H1 (cell line): ENCODE results near the gene PRR19. TPM values are rescaled to one million over a fixed set of nuclear protein-coding genes. Genes with fewer than 3 reads are reported as not detected.

Source experiments
- CTCF ChIA-PET: fragments of 300-600 bp; sonication (Branson Sonifier 250); formaldehyde crosslinking; loops from one replicate; lab custom pipeline; 2021; ENCODE audit not compliant: partially characterized antibody; lab: Charles Lee
- POLR2A ChIA-PET: fragments of 300-600 bp; sonication (Branson Sonifier 250); formaldehyde crosslinking; loops from one replicate; lab custom pipeline; 2021; ENCODE audit warnings: inconsistent platforms; ENCODE audit not compliant: partially characterized antibody; lab: Charles Lee
- DNase-seq, 2 experiments: peaks; one replicate each; pipeline versions ENCODE4 v3.0.0 to v3.0.0-alpha.2; 2010 to 2022; ENCODE audit warnings: low spot score in 2 of 2, low read depth in 1 of 2, mixed read lengths in 1 of 2
- FAIRE-seq: peaks from 2 replicates; lab custom pipeline; 2011; peaks lifted over from hg19 to GRCh38; lab: Jason Lieb, UNC
- H2AFZ ChIP-seq: 2 replicates; pipeline ENCODE4 v1.8.1; 2012; ENCODE audit warnings: low read length, inconsistent platforms
- H2AK5ac ChIP-seq: 2 replicates; pipeline ENCODE4 v1.6.1; 2013; ENCODE audit warnings: low read depth, low read length
- H2BK120ac ChIP-seq: replicated peaks from 2 replicates; pipeline ENCODE3; 2013; ENCODE audit warnings: low read depth, low read length, inconsistent platforms
- H2BK12ac ChIP-seq: 2 replicates; pipeline ENCODE4 v1.6.1; 2013; ENCODE audit warnings: low read depth, low read length
- H2BK15ac ChIP-seq: 2 replicates; pipeline ENCODE4 v1.6.1; 2013; ENCODE audit warnings: low read length
- H2BK20ac ChIP-seq: 2 replicates; pipeline ENCODE4 v1.6.1; 2013; ENCODE audit warnings: low read length
- H2BK5ac ChIP-seq: 2 replicates; pipeline ENCODE4 v1.6.1; 2013; ENCODE audit warnings: low read depth, low read length
- H3K14ac ChIP-seq: 2 replicates; pipeline ENCODE4 v1.6.1; 2013; ENCODE audit warnings: inconsistent platforms; ENCODE audit not compliant: insufficient read length
- H3K18ac ChIP-seq: 2 replicates; pipeline ENCODE4 v1.6.1; 2013; ENCODE audit warnings: low read length; ENCODE audit errors: extremely low read depth
- H3K23ac ChIP-seq: 2 replicates; pipeline ENCODE4 v1.6.1; 2013; ENCODE audit warnings: inconsistent platforms; ENCODE audit not compliant: insufficient read length
- H3K23me2 ChIP-seq: 2 replicates; pipeline ENCODE4 v1.6.1; 2013; ENCODE audit warnings: low read depth, low read length
- H3K27ac ChIP-seq: 2 replicates; pipeline ENCODE4 v1.6.1; 2011; ENCODE audit warnings: low read depth, low read length, inconsistent platforms
- H3K27me3 ChIP-seq, 4 experiments: replicated peaks in 1 of 4; 1 replicate in 1 of 4; 2 replicates in 3 of 4; pipeline versions ENCODE4 v1.6.1 to v1.8.1; 2011 to 2013; ENCODE audit warnings: low read length in 3 of 4, mild to moderate bottlenecking in 3 of 4, inconsistent platforms in 2 of 4, mixed read lengths in 2 of 4, moderate library complexity in 1 of 4; ENCODE audit not compliant: control insufficient read depth in 3 of 4, insufficient read depth in 3 of 4; ENCODE audit errors: extremely low read depth in 1 of 4
- H3K36me3 ChIP-seq, 4 experiments: 2 replicates each; pipeline versions ENCODE4 v1.6.1 to v1.8.1; 2011 to 2013; ENCODE audit warnings: mild to moderate bottlenecking in 4 of 4, low read length in 3 of 4, moderate library complexity in 2 of 4, control low read depth in 1 of 4, inconsistent platforms in 1 of 4; ENCODE audit not compliant: insufficient read depth in 4 of 4, control insufficient read depth in 2 of 4
- H3K4ac ChIP-seq: replicated peaks from 2 replicates; pipeline ENCODE3; 2013; ENCODE audit warnings: low read length, low read depth, mixed read lengths, inconsistent platforms; ENCODE audit not compliant: insufficient read length
- H3K4me1 ChIP-seq, 4 experiments: replicated peaks in 1 of 4; 1 replicate in 1 of 4; 2 replicates in 3 of 4; pipeline versions ENCODE4 v1.6.1 to v1.8.1; 2011 to 2013; ENCODE audit warnings: low read length in 3 of 4, inconsistent platforms in 2 of 4, mixed read lengths in 1 of 4; ENCODE audit not compliant: insufficient read depth in 4 of 4, control insufficient read depth in 3 of 4
- H3K4me2 ChIP-seq, 2 experiments: 2 replicates each; pipeline versions ENCODE4 v1.6.1 to v1.8.1; 2011 to 2013; ENCODE audit warnings: low read depth in 2 of 2, low read length in 2 of 2, control low read depth in 1 of 2, inconsistent platforms in 1 of 2, mild to moderate bottlenecking in 1 of 2; ENCODE audit not compliant: insufficient read depth in 1 of 2
- H3K4me3 ChIP-seq, 4 experiments: fragments of 200-600, 300-600 bp in 1 of 4; sonication (generic), shearing (Covaris generic), sonication (Bioruptor Twin) in 1 of 4; 2 replicates each; pipeline versions ENCODE4 v1.5.1 to v1.8.1; 2011 to 2016; ENCODE audit warnings: low read length in 4 of 4, low read depth in 3 of 4, control low read depth in 2 of 4, inconsistent platforms in 2 of 4, mild to moderate bottlenecking in 2 of 4, mixed read lengths in 1 of 4, moderate library complexity in 1 of 4; ENCODE audit not compliant: insufficient read depth in 2 of 4; ENCODE audit errors: extremely low read depth in 1 of 4
- H3K56ac ChIP-seq: replicated peaks from 2 replicates; pipeline ENCODE3; 2013; ENCODE audit warnings: low read depth, mild to moderate bottlenecking, mixed read lengths, low read length, inconsistent platforms; ENCODE audit not compliant: insufficient read length
- H3K79me1 ChIP-seq: 2 replicates; pipeline ENCODE4 v1.6.1; 2013; ENCODE audit warnings: low read depth, low read length, control low read depth
- H3K79me2 ChIP-seq, 2 experiments: 2 replicates each; pipeline versions ENCODE4 v1.6.1 to v1.8.1; 2012 to 2013; ENCODE audit warnings: low read length in 2 of 2, mild to moderate bottlenecking in 2 of 2, inconsistent platforms in 1 of 2; ENCODE audit not compliant: insufficient read depth in 2 of 2, control insufficient read depth in 1 of 2
- H3K9ac ChIP-seq, 4 experiments: replicated peaks in 1 of 4; 1 replicate in 1 of 4; 2 replicates in 3 of 4; pipeline versions ENCODE4 v1.6.1 to v1.8.1; 2011 to 2013; ENCODE audit warnings: low read depth in 3 of 4, low read length in 3 of 4, control low read depth in 2 of 4, mild to moderate bottlenecking in 2 of 4, moderate library complexity in 2 of 4, inconsistent platforms in 1 of 4; ENCODE audit errors: extremely low read depth in 1 of 4
- H3K9me3 ChIP-seq, 2 experiments: 2 replicates each; pipeline versions ENCODE4 v1.6.1 to v1.8.1; 2012 to 2013; ENCODE audit warnings: mild to moderate bottlenecking in 2 of 2, moderate library complexity in 2 of 2, control low read depth in 1 of 2, inconsistent platforms in 1 of 2, low read depth in 1 of 2, low read length in 1 of 2, mixed read lengths in 1 of 2; ENCODE audit not compliant: insufficient read depth in 2 of 2
- H4K20me1 ChIP-seq, 2 experiments: replicated peaks in 1 of 2; 2 replicates each; pipeline versions ENCODE3 to v1.8.1; 2011 to 2013; ENCODE audit warnings: inconsistent platforms in 2 of 2, low read length in 2 of 2, mild to moderate bottlenecking in 1 of 2; ENCODE audit not compliant: insufficient read depth in 2 of 2, control insufficient read depth in 1 of 2
- H4K5ac ChIP-seq: 2 replicates; pipeline ENCODE4 v1.6.1; 2013; ENCODE audit warnings: low read length, low read depth, mixed read lengths, inconsistent platforms; ENCODE audit not compliant: insufficient read length
- H4K8ac ChIP-seq: 2 replicates; pipeline ENCODE4 v1.8.0; 2013; ENCODE audit warnings: mild to moderate bottlenecking, moderate library complexity, low read length, inconsistent platforms; ENCODE audit not compliant: insufficient read depth; ENCODE audit errors: extremely low read depth
- H4K91ac ChIP-seq: replicated peaks from 2 replicates; pipeline ENCODE3; 2013; ENCODE audit warnings: low read length, mixed read lengths, inconsistent platforms; ENCODE audit not compliant: insufficient read length
- EGR1 ChIP-seq: IDR thresholded peaks from 2 replicates; pipeline ENCODE4 v1.6.1; 2011; ENCODE audit warnings: low read depth, low read length, borderline replicate concordance
- FOSL1 ChIP-seq: IDR thresholded peaks from 2 replicates; pipeline ENCODE4 v1.6.1; 2011; ENCODE audit warnings: mild to moderate bottlenecking, low read depth, low read length, moderate library complexity; ENCODE audit not compliant: insufficient read depth
- KDM4A ChIP-seq: IDR thresholded peaks from one replicate; pipeline ENCODE4 v1.7.1; 2012; ENCODE audit warnings: low read depth, mild to moderate bottlenecking, moderate library complexity, low read length, inconsistent platforms; ENCODE audit not compliant: severe bottlenecking
- PHF8 ChIP-seq: fragments of 200-600 bp; sonication (generic); conservative IDR thresholded peaks from 2 replicates; pipeline ENCODE4 v1.7.1; 2012; ENCODE audit warnings: low read depth, mild to moderate bottlenecking, inconsistent platforms, low read length, moderate library complexity
- RBBP5 ChIP-seq: IDR thresholded peaks from 2 replicates; pipeline ENCODE4 v1.7.1; 2012; ENCODE audit warnings: low read depth, mild to moderate bottlenecking, inconsistent platforms, low read length, moderate library complexity, borderline replicate concordance
- SIN3A ChIP-seq, 2 experiments: IDR thresholded peaks in 1 of 2; conservative IDR thresholded peaks in 1 of 2; 2 replicates each; pipeline ENCODE4 v1.6.1; 2011 to 2012; ENCODE audit warnings: low read length in 2 of 2, improper control_type of control experiment in 1 of 2, low read depth in 1 of 2, mild to moderate bottlenecking in 1 of 2
- TAF1 ChIP-seq: IDR thresholded peaks from 2 replicates; pipeline ENCODE4 v1.6.1; 2011; ENCODE audit warnings: mild to moderate bottlenecking, low read depth, low read length
- WGBS, 2 experiments: shearing (Covaris generic) in 1 of 2; methylation state at CpG; one replicate each; pipeline versions ENCODE4 v1.1.6 to v1.1.7; 2013 to 2015; ENCODE audit warnings: low lambda C conversion rate in 2 of 2, mixed read lengths in 2 of 2, inconsistent platforms in 1 of 2, low coverage in 1 of 2, missing lambda C conversion rate in 1 of 2; ENCODE audit not compliant: insufficient replicate concordance in 2 of 2, insufficient coverage in 1 of 2, insufficient read length in 1 of 2; ENCODE audit errors: extremely low coverage in 1 of 2, missing lambda C conversion rate in 1 of 2; 5-methylcytosine and 5-hydroxymethylcytosine counted together
- polyA plus RNA-seq, 7 experiments: library from polyadenylated mRNA; depleted of rRNA in 3 of 7; stranded (reverse) in 5 of 7; unstranded in 2 of 7; fragments of >200 nt in 5 of 7; fragments of 200-250 nt in 2 of 7; gene quantifications; 1 replicate in 5 of 7; 2 replicates in 1 of 7; 4 replicates in 1 of 7; pipeline versions ENCODE4 v1.2.1 to v1.2.3, GENCODE V29; 2011 to 2013; ENCODE audit warnings: missing spikeins in 2 of 7, mixed read lengths in 2 of 7
- total RNA-seq: library from RNA; stranded (reverse); fragmentation: NEBNext Ultra II Directional; extraction: Animal tissue kit (Norgen Biotek cat#: 25700); gene quantifications from 2 replicates; pipeline ENCODE4 v1.2.1, GENCODE V29; 2021

PRR19 gene
- total and polyA plus RNA-seq, 2 of the 8 experiments (the other 6 are each of a cell fraction or from before 2014, with no cell fraction given): 7.2 to 7.5 TPM

DNA sequence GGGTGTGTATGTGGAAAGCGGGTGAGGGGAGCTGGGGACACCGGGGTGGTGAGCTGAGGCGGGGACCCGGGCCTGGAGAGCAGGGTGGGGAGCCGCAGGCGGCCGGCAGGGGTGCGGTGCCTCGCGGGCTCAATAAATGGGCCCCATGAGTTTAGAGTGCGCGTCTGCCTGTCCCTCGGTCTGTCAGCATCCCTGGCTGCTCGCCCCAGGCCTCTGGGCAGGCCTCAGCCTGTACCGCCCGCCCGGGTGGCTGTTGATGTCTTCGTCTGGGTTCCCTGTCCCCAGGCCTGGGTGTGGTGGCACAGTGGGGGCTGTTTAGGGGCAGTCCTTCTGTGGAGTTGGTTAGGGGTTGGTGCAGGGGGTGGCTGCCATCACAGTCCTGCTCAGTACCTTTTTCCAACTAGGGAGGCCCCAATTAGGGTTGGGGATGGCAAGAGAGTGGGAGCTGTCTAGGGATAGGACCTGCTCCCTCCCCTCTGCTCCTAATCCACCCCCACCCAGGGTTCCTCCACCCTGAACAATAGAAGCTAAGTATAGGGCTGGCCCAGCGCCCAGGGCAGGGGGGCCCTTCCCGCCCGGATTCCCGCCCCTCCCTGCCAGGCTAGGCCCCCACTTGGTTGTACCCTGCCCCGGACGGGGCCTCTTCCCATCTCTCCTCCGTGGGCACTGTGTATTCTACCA lies 20.6 kb upstream of the PRR19 start:
- Histone ChIP-seq H3K23ac (no peak overlapping the region), H3K4me1 (peaks cover 9 to 46% (median 29%) of the 10 kb centered on the region in 4 experiments)
- no peak for FAIRE-seq

More for the DNA sequence above, 20.6 kb upstream of the PRR19 start:
- 10% methylated on average over 16 of the region's 25 CpGs; no CpG with 5 or more reads in 1 of the 2 experiments for WGBS, 2 experiments
- ChIA-PET CTCF (interaction anchor here (0.5 to 7.4 kb wide), 7 partner anchors 11 to 173 kb away, joined by 4 to 260 read pairs (median 5); partner anchors contain the start of gene GSK3A), POLR2A (interaction anchor here (0.6 to 6.5 kb wide), 16 partner anchors 10 to 205 kb away, joined by 3 to 68 read pairs (median 4); partner anchors contain the start of genes CIC, ERF, PAFAH1B3 and PRR19)
- peak overlapping the region in 1 of 4 experiments; percentile 16; a peak in 1 of 7 replicates for H3K9ac ChIP-seq
- no peaks in the 10 kb centered on the region for H3K27me3 ChIP-seq
- peak in 1 of 2 experiments; percentile 73 for DNase-seq
- peak overlapping the region; percentile 83 for H3K18ac ChIP-seq
- H3K14ac ChIP-seq: no peak overlapping the region
- H3K36me3 ChIP-seq: no peaks in the 10 kb centered on the region
- H2BK5ac ChIP-seq: peak overlapping the region; percentile 89; the same call in 1 of the 2 replicates
- no peak overlapping the region for H2BK120ac ChIP-seq
- peak overlapping the region; percentile 61; the same call in 1 of the 2 replicates for H2BK20ac ChIP-seq
- peak overlapping the region; percentile 23 for H4K5ac ChIP-seq
- H3K4ac ChIP-seq: no peak overlapping the region
- H3K56ac ChIP-seq: peak overlapping the region; percentile 35
- H2BK12ac ChIP-seq: 0 out of 2 replicates have a peak overlapping the region, but pooled peaks have one; percentile 69
- peaks cover 0 to 22% of the 10 kb centered on the region in 2 experiments; a peak in 2 of 4 replicates for H3K79me2 ChIP-seq
- no peak overlapping the region for H2AFZ ChIP-seq
- no peak overlapping the region; the same call in 1 of the 2 replicates for H4K8ac ChIP-seq
- no peak overlapping the region for H2BK15ac ChIP-seq
- peak overlapping the region; percentile 60 for H4K91ac ChIP-seq
- H4K20me1 ChIP-seq: peaks cover 3 to 14% of the 10 kb centered on the region in 2 experiments
- TF ChIP-seq TAF1: no peak
- TF ChIP-seq EGR1: 0 out of 2 replicates have a peak, but pooled peaks have one; percentile 36
- no peak for TF ChIP-seq SIN3A (conservative IDR thresholded peaks at IDR 0.05 in 1 of 2, IDR thresholded peaks at IDR 0.05 in 1 of 2; ENCODE audit: low read depth in 1 of 2, low read length in 2 of 2)
- TF ChIP-seq RBBP5: 0 out of 2 replicates have a peak, but pooled peaks have one; percentile 15
- TF ChIP-seq KDM4A: peak; percentile 4
- no peak for TF ChIP-seq FOSL1
- no peak for TF ChIP-seq PHF8
- H2AK5ac ChIP-seq: no peak overlapping the region
- no peaks in the 10 kb centered on the region for H3K9me3 ChIP-seq
- no peak overlapping the region for H3K27ac ChIP-seq
- peak overlapping the region; percentile 46 to 81 (median 52) for H3K4me3 ChIP-seq
- H3K23me2 ChIP-seq: peaks cover 30% of the 10 kb centered on the region
- peak overlapping the region; percentile 81 to 96 for H3K4me2 ChIP-seq
- peaks cover 21% of the 10 kb centered on the region for H3K79me1 ChIP-seq
